Osteocyte (in vitro differentiated cells): Measurements from ENCODE around the gene CCDC24. TPM values are rescaled to one million over a fixed set of nuclear protein-coding genes. Genes with fewer than 3 reads are reported as not detected.
A peak's percentile ranks its signal among the peaks of the same experiment; 100 is the strongest.

ENCODE experiments used
- DNase-seq: peaks from one replicate; pipeline ENCODE4 v3.0.0; 2021; ENCODE audit warnings: mixed read lengths; ENCODE audit not compliant: unreplicated experiment; ENCODE audit errors: extremely low spot score
- H3K27ac Mint-ChIP-seq: one replicate; pipeline ENCODE4 v1.8.0; 2021; ENCODE audit warnings: mild to moderate bottlenecking, mixed read lengths; ENCODE audit not compliant: unreplicated experiment
- H3K27me3 Mint-ChIP-seq: one replicate; pipeline ENCODE4 v1.8.0; 2021; ENCODE audit warnings: mixed read lengths; ENCODE audit not compliant: unreplicated experiment
- H3K36me3 Mint-ChIP-seq: one replicate; pipeline ENCODE4 v1.8.0; 2021; ENCODE audit warnings: mixed read lengths; ENCODE audit not compliant: unreplicated experiment
- H3K4me1 Mint-ChIP-seq: one replicate; pipeline ENCODE4 v1.8.0; 2021; ENCODE audit warnings: mixed read lengths; ENCODE audit not compliant: unreplicated experiment
- H3K4me3 Mint-ChIP-seq: one replicate; pipeline ENCODE4 v1.8.0; 2021; ENCODE audit warnings: mild to moderate bottlenecking, moderate library complexity, mixed read lengths; ENCODE audit not compliant: unreplicated experiment
- H3K9me3 Mint-ChIP-seq: one replicate; pipeline ENCODE4 v1.8.0; 2021; ENCODE audit warnings: mixed read lengths; ENCODE audit not compliant: unreplicated experiment
- CTCF ChIP-seq: fragments of 200-600 bp; sonication (generic); IDR thresholded peaks from 2 replicates; pipeline ENCODE4 v1.5.0; 2021; ENCODE audit warnings: antibody characterized with exemption, mild to moderate bottlenecking, moderate library complexity
- total RNA-seq: library from RNA; stranded (reverse); gene quantifications from 2 replicates; pipeline ENCODE4 v1.2.1, GENCODE V29; 2021

The CCDC24 gene
- total RNA-seq, 1 donor from 2014 or later: 5.1 TPM

DNA sequence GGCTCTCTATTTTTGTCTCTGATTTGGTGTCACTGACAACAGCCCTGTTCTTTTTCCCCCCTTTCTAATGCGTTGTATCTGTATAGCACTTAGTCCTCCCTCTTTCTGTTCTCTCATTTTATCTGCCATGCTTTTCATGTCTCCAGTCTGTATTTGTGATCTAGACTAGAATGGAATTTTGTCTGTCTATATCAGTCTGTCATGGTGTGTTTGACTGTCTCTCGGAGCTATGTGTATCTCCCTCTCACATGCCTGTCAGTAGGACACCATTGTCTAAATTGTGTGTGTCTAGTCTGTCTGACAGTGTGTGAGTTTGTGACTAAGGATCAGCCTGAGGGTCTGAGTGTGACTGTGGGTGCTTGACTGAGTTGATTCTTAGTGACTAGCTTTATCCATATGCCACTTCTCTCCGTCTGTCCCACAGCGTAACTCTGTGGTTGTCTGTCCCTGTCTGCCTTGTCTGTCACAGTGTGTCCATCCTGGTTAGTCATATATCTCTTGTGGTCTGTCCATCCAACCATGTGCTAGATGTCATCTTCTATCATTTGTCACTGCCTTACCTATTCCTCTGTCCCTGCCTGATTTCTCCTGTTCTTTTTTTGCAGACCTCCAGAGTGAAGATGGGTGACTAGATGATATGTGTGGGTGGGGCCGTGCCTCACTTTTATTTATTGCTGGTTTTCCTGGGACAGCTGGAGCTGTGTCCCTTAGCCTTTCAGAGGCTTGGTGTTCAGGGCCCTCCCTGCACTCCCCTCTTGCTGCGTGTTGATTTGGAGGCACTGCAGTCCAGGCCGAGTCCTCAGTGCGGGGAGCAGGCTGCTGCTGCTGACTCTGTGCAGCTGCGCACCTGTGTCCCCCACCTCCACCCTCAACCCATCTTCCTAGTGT is 13.8 kb upstream of the CCDC24 start:
- peak overlapping the region; percentile 14 for H3K27ac Mint-ChIP-seq
- H3K4me3 Mint-ChIP-seq: peak overlapping the region; percentile 51
- H3K27me3 Mint-ChIP-seq: no peaks in the 10 kb centered on the region

DNA sequence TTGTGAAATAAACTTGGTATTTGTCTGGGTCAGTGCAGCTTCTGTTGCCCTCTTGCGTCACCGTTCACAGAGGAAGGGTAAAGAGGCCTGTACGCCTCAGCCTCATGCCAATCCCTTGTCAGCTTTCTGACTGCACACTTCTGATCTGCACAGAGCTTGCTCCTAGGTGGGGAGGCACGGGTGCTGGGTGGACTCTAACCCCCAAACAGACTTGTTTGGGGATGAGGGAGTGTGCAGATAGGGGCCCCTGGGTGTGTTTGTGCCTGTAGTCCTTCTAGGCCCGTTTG is 13.2 kb upstream of the CCDC24 start:
- Mint-ChIP-seq H3K27ac (peak overlapping the region; percentile 14), H3K4me1 (peaks cover 56% of the 10 kb centered on the region), H3K9me3 (no peaks in the 10 kb centered on the region), H3K27me3 (no peaks in the 10 kb centered on the region), H3K4me3 (peak overlapping the region; percentile 80), H3K36me3 (peaks cover 16% of the 10 kb centered on the region)
- no peak for TF ChIP-seq CTCF
- DNase-seq: no peak

More for the DNA sequence above, 13.8 kb upstream of the CCDC24 start:
- H3K36me3 Mint-ChIP-seq: peaks cover 17% of the 10 kb centered on the region
- H3K9me3 Mint-ChIP-seq: no peaks in the 10 kb centered on the region
- no peak for TF ChIP-seq CTCF
- no peak for DNase-seq
- H3K4me1 Mint-ChIP-seq: peaks cover 52% of the 10 kb centered on the region

DNA sequence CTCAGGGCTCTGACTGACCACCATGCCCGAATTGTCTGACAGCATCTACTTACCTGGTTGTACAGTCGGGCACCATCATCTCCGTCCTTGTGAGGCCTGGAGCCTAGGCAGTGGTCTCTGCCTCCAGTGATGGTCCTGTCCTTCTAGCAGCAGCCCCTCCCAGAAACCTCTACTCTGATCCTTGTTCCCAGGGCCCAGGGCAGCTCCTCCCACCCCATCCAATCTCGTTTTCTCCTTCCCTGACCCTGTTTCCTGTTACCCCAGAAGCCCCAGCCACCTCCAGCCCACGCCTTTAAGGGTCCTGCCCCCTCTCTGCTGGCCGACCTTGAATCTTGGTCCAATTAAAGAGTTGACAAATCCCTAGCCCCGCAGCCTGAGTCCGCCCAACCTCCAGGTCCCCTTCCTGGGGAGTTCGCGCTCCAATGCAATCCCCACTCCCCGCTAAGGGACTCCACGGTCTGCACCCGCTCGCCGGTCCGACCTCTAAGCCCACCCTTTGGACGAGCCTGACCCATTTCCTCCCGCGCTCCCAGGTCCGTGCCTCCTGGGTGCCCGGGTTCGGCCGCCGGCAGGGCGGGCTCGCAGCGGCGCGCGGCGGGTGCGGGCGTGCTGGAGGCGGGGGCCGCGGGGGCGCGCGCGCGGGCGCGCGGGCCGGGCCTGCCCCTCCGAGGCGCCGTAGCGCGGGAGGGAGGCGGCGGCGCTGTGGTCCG is 12.7 kb upstream of the CCDC24 start, which contains the start of gene B4GALT2:
TSS of gene B4GALT2 (plus strand) at position 660 of the 710 bp plus-strand sequence. CDS start 1,951 bp downstream, outside the sequence.
- no peaks in the 10 kb centered on the region for H3K9me3 Mint-ChIP-seq
- H3K27me3 Mint-ChIP-seq: no peaks in the 10 kb centered on the region
- peaks cover 57% of the 10 kb centered on the region for H3K4me1 Mint-ChIP-seq
- no peak for TF ChIP-seq CTCF
- peak within 1 kb of the TSS; percentile 83 for H3K4me3 Mint-ChIP-seq
- H3K27ac Mint-ChIP-seq: peak within 1 kb of the TSS; percentile 82
- DNase-seq: no peak
- H3K36me3 Mint-ChIP-seq: peaks cover 16% of the 10 kb centered on the region

GRCh38 chr1:43979261-43979527 is 12.2 kb upstream of the CCDC24 start:
- Mint-ChIP-seq H3K4me1 (peaks cover 52% of the 10 kb centered on the region), H3K27me3 (no peaks in the 10 kb centered on the region), H3K27ac (no peak overlapping the region), H3K4me3 (no peak overlapping the region), H3K36me3 (peaks cover 16% of the 10 kb centered on the region), H3K9me3 (no peaks in the 10 kb centered on the region)
- TF ChIP-seq CTCF: no peak
- no peak for DNase-seq

GRCh38 chr1:43979528-43980254 is 11.7 kb upstream of the CCDC24 start:
- Mint-ChIP-seq H3K4me1 (peaks cover 51% of the 10 kb centered on the region), H3K36me3 (peaks cover 16% of the 10 kb centered on the region), H3K27ac (peak overlapping the region; percentile 81), H3K27me3 (no peaks in the 10 kb centered on the region), H3K4me3 (peak overlapping the region; percentile 83), H3K9me3 (no peaks in the 10 kb centered on the region)
- TF ChIP-seq CTCF: no peak
- no peak for DNase-seq
